ENCODE results near the gene LY9.

- TF ChIP-seq EZH2 (IDR thresholded peaks at IDR 0.05; ENCODE audit: insufficient read depth, poor library complexity, severe bottlenecking) (no peak), EZH2phosphoT487 (IDR thresholded peaks at IDR 0.05; ENCODE audit: insufficient read depth, low read depth) (no peak)
Measured at GRCh38 chr1:160865337-160865736, 69.4 kb downstream of the LY9 start.
